ENCODE results near the gene PCDHGA6. TPM values are rescaled to one million over a fixed set of nuclear protein-coding genes. Genes with fewer than 3 reads are reported as not detected.

The PCDHGA6 gene
- total and polyA plus RNA-seq, 9 of the 15 experiments (the other 6 are each of a cell fraction or from before 2014, with no cell fraction given), result 0.01 to 0.18 (median 0.09) TPM; not detected in 1

GRCh38 chr5:141420855-141421488 is 47.3 kb downstream of the PCDHGA6 start, which contains the start of gene PCDHGA11 (continued):
- peak; percentile 42 to 69 for TF ChIP-seq RAD21 (CRISPR knock-in tag; conservative IDR thresholded peaks at IDR 0.05 in 1 of 2, IDR thresholded peaks at IDR 0.05 in 1 of 2)
- TF ChIP-seq NFATC3 (IDR thresholded peaks at IDR 0.05), result no peak

- BruUV-seq (replicated peaks), result no TSS peak
- Histone ChIP-seq H3K9ac (ENCODE audit: insufficient read depth in 1 of 2, low read depth in 2 of 2, low read length in 2 of 2) (no peak overlapping the region), H3K4me1 (replicated peaks in 1 of 2; ENCODE audit: control insufficient read depth in 2 of 2, insufficient read depth in 2 of 2, low read length in 2 of 2) (peaks cover 0 to 23% of the 10 kb centered on the region in 2 experiments; a peak in 2 of 5 replicates), H3K36me3 (ENCODE audit: control insufficient read depth, insufficient read depth, low read length) (no peaks in the 10 kb centered on the region), H3K9me1 (ENCODE audit: control insufficient read depth, insufficient read depth, low read length) (no peaks in the 10 kb centered on the region), H4K20me1 (replicated peaks; ENCODE audit: control insufficient read depth, insufficient read depth, low read length) (no peaks in the 10 kb centered on the region), H3K4me2 (ENCODE audit: insufficient read depth, low read length) (no peak overlapping the region; the same call in 1 of the 2 replicates), H3K9me3 (replicated peaks; ENCODE audit: control insufficient read depth, insufficient read depth, low read depth, low read length) (0 out of 2 replicates have a peak, but pooled peaks cover 1% of the 10 kb centered on the region), H3K27ac (ENCODE audit: extremely low read depth, low read depth, low read length) (no peak overlapping the region), H3K79me2 (ENCODE audit: control insufficient read depth, insufficient read depth, low read length) (no peaks in the 10 kb centered on the region), H3K27me3 (ENCODE audit: control insufficient read depth in 2 of 2, insufficient read depth in 2 of 2, low read length in 2 of 2) (peaks cover 0 to 41% of the 10 kb centered on the region in 2 experiments; a peak in 3 of 5 replicates), H3K4me3 (peak overlapping the region; percentile 17; the same call in 1 of the 2 replicates), H2AFZ (ENCODE audit: low read depth, low read length) (no peak overlapping the region)
- ATAC-seq (no peak), DNase-seq (ENCODE audit: extremely low read depth in 1 of 4, low spot score in 3 of 4) (no peak), FAIRE-seq (no peak)
- ChIA-PET CTCF (ENCODE audit: low intra/inter-chr PET ratio) (interaction anchor here (0.6 to 2.0 kb wide), 5 partner anchors 9 to 142 kb away, joined by 3 to 6 read pairs (median 3); no protein-coding TSS in a partner anchor), POLR2A (interaction anchor here (0.5 to 1.5 kb wide), 4 partner anchors 9 to 535 kb away, joined by 3 to 7 read pairs (median 4); partner anchors contain the start of gene PCDHGA10)
- TF ChIP-seq HNRNPL (IDR thresholded peaks at IDR 0.05; ENCODE audit: low read depth, low read length) (no peak), TEAD2 (tag; IDR thresholded peaks at IDR 0.05) (no peak), ZBTB40 (IDR thresholded peaks at IDR 0.05) (no peak), ZBTB40 (CRISPR knock-in tag; IDR thresholded peaks at IDR 0.05) (no peak), HDGF (IDR thresholded peaks at IDR 0.05) (no peak), GATAD2A (IDR thresholded peaks at IDR 0.05) (no peak), ZNF507 (tag; conservative IDR thresholded peaks at IDR 0.05) (no peak)
- TF ChIP-seq, protein P1, sequence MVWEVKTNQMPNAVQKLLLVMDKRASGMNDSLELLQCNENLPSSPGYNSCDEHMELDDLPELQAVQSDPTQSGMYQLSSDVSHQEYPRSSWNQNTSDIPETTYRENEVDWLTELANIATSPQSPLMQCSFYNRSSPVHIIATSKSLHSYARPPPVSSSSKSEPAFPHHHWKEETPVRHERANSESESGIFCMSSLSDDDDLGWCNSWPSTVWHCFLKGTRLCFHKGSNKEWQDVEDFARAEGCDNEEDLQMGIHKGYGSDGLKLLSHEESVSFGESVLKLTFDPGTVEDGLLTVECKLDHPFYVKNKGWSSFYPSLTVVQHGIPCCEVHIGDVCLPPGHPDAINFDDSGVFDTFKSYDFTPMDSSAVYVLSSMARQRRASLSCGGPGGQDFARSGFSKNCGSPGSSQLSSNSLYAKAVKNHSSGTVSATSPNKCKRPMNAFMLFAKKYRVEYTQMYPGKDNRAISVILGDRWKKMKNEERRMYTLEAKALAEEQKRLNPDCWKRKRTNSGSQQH (CRISPR knock-in tag; IDR thresholded peaks at IDR 0.05), result no peak
- 9% methylated on average over 13 of the region's 13 CpGs for WGBS (ENCODE audit: insufficient coverage, low coverage, missing lambda C conversion rate)
- intact Hi-C loops (cut with micrococcal nuclease) (loop anchor here (2.0 to 5.0 kb wide), 2 partner anchors 91 to 137 kb away; no protein-coding TSS in a partner anchor), in situ Hi-C loops (cut with MboI) (loop anchor here (5.0 kb wide), 2 partner anchors 101 to 141 kb away; no protein-coding TSS in a partner anchor)
Observed at GRCh38 chr5:141421489-141421855, 47.8 kb downstream of the PCDHGA6 start.
